ENCODE data around the gene NUDT22.

The NUDT22 gene

DNA sequence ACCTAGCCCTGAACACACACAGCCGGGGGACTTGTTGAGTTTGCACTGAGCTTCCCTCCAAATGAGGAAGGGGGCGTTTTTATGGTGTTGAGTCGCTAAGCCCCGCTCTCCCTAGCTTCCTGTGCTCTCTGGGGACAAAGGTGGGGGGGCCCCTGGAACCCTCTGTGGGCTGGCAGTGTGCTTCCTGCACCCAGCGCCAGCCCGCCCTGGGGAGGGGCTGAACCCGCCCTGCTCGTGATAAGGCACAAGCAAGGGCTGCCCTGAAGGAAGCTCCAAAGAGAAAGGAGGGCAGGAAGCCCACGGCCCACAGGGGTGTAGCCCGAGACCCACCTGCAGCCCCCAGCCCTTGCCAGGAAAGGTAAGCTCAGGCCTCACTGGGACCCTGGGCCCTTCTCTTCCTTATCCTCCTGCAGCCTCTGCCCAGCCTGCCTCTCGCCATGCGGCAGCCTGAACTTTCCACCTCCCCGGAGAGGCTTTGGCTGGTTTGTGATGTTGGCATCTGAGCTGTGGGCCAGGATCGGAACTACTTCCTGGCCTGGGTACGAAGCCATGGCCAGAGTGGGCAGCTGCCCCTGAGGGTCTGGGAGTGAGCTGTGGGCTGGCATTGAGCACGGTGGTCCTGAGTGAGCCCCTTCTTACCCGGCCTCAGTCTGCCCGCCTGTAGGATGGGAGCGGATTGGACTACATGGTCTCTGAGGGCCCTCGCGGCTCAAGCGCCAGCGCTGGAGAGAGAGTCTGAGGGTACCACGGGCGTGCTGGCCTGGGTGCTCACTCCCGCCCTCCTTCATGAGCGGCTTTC lies 19.4 kb upstream of the NUDT22 start, which contains the start of gene FERMT3:
Gene FERMT3 (plus strand): TSS at position 265 of the 799 bp plus-strand sequence. CDS start 644 bp downstream, outside the sequence.
- DNase-seq (ENCODE audit: low spot score), result no peak

DNA sequence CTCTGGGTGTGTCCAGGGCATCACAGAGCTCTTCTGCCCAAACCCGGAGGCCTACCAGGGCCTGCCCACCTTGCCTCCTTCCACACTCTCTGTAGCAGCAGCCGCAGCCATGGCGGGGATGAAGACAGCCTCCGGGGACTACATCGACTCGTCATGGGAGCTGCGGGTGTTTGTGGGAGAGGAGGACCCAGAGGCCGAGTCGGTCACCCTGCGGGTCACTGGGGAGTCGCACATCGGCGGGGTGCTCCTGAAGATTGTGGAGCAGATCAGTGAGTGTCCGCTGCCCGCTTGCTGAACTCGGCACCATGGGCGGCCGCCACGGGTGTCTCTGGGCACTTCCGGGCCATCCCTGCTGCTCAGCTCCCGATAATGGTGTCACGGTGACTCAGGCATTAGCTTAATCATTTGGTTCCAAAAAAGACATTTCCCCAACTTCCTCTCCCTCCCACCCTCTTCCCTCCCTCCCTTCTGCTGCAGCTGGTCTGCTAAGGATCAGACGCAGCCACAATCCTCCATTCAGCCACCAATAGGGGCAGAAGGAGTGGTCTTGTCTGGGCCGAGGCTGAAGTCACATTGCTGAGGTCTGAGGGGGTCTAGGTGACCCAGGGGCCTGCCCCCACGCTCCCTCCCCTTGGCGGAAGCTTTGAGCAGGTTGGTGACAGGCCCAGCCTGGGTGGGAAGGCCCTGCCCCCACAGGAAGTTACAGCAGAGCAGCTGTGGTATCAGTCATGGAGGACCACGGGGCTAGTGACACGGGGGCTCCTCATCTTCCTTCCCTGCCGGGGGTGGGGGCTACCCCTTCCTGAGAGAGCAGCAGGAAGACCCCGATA lies 18.6 kb upstream of the NUDT22 start:
- DNase-seq (ENCODE audit: low spot score), result peak; percentile 83

DNA sequence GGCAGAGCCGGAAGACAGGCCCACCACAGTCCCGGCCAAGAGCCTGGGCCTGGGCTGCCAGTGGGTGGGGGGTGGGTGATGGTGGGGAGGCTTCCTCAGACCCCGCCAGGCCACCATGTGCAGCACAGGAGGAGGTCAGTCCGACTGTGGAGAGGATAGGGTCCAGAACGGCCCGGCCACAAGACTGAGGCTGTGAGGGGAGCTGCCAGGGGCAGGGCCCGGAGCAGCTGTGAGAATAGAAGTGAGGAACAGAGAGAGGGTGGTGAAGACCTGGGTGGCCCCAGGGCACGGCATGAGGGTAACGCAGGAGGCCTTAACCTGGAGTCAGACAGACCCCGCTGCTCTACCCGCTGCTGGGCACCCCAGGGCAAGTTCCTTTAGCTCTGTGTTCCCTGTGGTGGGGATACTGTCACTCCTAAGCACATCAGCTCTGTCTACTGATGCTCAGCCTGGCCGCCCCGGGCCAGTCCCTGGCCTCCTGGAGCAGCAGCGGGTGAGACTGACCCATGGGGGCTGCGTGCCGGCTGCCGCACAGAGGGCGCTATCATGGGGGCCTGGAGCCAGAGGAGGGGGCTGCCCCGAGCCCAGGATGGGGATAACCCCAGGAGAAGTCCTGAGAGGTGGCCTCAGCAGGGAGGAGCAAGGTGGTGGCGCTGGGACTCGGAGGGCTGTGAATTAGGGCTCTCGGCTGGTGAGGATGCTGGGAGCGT lies 17.8 kb upstream of the NUDT22 start:
- DNase-seq (ENCODE audit: low spot score), result no peak

DNA sequence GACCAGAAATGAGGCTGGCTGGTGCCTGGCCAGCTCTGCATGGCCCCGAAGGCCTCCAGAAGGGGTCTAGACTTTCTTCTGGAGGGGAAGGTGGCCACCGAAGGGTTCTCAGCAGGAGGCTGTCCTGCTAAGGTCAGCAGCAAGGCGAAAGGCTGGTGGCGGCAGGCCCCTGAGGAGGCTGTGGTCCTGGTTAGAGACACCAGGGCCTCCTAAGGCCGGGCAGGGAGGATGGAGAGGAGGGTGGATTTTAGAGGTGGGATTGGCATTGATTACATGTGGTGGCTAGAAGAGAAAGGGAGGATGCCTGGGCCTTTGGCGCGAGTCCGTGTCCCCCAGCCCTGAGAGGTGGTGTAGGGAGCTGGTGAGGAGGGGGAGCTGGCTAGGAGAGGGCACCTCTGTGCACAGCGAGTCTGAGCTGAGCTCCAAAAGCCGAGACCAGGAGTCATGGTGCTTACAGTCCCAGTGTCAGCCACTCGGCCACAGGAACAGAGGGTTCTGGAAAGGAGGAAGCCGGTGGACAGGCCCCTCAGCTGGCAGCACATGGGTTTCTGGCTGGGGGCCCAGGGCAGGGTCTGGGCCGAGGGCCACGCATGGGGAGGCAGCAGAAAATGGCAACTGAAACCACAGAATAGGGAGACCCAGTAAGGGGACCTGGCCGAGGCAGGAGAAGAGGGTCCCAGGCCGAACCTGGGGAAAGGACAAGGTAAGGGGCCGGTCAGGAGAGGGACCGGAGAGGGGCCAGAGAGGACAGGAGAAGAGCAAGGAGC lies 17.1 kb upstream of the NUDT22 start:
- no peak for DNase-seq (ENCODE audit: low spot score)

DNA sequence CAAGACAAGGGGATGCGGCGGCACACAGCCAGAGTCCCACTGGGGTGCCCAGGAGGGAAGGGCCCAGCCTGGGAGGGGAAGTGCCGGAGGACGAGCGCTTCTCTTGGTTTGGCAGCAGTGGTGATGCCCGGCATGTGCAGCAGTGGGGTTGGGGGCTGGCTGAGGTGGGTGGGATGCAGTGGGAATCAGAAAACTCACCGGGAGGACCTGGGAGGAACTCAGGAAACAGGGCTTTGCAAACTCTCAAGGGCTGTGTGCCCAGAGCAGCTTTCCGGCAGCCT lies 16.6 kb upstream of the NUDT22 start:
- DNase-seq (ENCODE audit: low spot score), result no peak

DNA sequence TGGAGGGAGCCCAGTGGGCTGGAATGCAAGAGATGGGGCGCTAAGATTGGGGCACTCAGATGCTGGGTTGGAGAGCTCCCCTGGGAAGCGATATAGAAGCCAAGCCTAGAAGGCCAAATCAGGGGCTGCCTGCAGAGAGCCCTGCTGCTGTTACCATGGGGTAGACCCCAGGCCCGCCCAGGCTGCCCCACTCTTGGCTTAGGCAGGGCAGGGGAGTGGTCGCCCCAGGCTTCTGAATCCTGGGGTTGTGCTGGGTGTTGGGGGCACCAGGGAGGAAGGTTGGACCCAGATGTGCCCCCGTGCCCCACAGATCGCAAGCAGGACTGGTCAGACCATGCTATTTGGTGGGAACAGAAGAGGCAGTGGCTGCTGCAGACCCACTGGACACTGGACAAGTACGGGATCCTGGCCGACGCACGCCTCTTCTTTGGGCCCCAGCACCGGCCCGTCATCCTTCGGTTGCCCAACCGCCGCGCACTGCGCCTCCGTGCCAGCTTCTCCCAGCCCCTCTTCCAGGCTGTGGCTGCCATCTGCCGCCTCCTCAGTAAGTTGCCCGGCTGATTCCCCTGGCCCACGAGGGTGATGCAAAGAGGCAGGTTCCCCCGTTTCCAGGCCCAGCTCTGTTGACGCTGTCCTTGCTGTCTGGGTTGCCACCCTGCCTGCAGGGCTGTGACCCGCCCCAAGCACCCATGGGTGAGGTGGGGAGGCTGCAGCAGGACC lies 15.6 kb upstream of the NUDT22 start:
- DNase-seq (ENCODE audit: low spot score), result no peak

DNA sequence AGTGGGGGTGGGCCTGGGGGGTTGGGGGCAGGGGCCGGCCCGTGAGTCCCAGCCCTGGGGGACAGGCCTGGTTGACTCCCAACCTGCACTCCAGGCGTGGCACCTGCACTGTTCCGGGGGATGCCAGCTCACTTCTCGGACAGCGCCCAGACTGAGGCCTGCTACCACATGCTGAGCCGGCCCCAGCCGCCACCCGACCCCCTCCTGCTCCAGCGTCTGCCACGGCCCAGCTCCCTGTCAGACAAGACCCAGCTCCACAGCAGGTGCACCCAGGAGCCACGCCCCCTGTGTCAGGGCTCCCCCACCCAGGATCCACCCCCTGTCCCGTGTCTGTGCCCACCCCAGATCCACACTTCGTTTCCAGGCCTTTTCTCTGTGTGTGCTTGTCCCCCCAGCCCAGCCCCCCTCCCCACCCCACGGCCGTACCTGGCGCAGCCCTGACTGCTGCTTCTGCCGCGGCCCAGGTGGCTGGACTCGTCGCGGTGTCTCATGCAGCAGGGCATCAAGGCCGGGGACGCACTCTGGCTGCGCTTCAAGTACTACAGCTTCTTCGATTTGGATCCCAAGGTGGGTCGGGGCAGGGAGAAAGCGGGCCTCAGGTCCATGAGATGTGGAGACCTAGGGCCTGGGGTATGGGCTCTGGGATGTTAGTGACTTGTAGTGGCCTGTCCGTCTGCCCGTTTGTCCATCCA lies 14.7 kb upstream of the NUDT22 start:
- no peak for DNase-seq (ENCODE audit: low spot score)

DNA sequence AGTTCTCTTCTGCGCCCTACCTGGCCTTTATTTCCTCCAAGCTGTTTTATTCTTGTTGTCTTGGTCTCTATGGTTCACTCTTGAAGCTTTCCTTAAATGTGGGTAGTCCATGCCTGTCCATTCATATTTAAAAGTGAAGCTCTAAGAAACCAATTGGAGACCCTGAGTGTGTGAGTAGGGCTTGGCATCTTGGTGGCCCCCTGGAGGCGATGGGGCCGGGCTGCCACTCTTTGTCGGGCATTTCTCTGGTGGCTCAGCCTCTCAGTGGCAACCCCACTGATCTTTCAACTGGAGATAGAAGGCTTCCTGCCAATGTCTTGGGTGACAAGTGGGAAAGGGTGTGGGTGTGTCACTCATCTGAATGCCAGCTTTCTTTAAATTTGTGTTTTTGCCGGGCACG lies 9.2 kb upstream of the NUDT22 start:
- DNase-seq (ENCODE audit: low spot score), result no peak

DNA sequence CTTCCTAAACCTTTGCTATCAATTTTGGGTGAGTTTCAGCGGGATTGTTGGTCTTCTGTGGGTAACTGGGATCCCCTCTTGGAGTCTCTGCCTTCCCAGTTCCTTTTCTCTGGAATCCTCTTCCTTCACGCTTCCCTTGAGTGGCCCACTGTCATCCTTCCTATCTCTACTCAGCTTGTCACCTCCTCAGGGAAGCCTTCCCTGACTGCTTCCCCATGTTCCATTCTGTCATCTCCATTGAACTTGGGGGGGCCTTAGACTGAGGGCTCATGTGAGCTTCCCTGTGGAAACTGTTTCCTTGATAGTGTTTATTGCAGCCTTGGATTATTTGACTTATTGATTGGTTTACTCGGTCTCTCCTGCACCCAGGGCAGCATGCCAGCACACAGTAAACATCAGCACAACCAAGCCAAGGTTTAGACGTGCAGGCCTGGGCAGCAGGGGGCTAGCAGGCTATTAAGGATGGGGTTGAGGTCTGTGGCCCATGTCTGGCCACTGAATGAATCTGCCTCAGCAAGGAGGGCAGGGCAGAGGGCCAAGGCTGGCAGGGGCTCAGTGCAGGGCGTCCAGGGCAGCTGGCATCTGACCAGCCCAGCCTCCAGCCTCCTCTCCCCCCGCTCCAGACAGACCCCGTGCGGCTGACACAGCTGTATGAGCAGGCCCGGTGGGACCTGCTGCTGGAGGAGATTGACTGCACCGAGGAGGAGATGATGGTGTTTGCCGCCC lies 7.3 kb upstream of the NUDT22 start:
- no peak for DNase-seq (ENCODE audit: low spot score)

DNA sequence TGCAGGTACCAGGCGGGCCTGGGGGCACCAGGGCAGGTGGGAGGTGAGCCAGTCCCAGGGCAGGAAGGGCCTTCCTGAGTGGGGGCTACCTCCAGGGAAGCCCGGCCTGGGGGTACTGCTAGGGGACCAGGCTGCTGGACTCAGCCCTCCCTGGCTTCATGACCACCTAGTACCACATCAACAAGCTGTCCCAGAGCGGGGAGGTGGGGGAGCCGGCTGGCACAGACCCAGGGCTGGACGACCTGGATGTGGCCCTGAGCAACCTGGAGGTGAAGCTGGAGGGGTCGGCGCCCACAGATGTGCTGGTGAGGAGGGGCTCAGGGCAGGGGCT lies 6.8 kb upstream of the NUDT22 start:
- DNase-seq (ENCODE audit: low spot score), result no peak

DNA sequence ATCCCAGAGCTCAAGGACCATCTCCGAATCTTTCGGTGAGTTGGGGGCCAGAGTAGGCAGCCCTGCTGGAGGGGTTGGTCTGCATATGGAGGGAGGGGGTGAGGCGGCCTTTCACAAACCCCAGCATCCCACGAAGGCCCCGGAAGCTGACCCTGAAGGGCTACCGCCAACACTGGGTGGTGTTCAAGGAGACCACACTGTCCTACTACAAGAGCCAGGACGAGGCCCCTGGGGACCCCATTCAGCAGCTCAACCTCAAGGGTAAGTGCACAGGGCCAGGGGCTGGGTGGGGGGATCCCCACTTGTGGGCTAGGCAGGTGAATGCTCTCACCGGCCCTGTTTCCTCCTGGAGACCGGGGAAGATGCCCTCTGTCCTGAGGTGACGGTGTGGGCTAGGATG lies 6.3 kb upstream of the NUDT22 start:
- DNase-seq (ENCODE audit: low spot score), result no peak

DNA sequence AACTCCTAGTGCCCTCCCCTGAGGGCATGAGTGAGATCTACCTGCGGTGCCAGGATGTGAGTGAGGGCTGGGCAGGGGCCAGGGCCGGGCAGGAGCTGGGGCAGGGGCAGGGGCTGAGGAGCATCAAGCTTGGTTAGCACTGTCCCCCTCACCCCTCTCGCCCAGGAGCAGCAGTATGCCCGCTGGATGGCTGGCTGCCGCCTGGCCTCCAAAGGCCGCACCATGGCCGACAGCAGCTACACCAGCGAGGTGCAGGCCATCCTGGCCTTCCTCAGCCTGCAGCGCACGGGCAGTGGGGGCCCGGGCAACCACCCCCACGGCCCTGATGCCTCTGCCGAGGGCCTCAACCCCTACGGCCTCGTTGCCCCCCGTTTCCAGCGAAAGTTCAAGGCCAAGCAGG lies 5.8 kb upstream of the NUDT22 start:
- no peak for DNase-seq (ENCODE audit: low spot score)

DNA sequence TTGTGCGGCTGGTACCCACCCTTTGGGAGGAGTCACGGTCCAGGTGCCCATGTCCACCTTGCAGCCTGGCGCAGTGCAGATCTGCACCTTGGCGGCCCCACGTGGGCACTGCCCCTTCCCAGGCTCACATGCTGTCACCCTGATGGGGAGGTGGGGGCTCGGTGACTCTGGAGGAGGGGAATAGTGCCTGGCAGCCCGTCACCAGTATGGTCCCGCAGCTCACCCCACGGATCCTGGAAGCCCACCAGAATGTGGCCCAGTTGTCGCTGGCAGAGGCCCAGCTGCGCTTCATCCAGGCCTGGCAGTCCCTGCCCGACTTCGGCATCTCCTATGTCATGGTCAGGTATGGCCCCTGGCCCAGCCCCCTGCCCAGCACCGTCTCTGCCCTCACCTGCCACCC lies 5.3 kb upstream of the NUDT22 start:
- DNase-seq (ENCODE audit: low spot score), result no peak

DNA sequence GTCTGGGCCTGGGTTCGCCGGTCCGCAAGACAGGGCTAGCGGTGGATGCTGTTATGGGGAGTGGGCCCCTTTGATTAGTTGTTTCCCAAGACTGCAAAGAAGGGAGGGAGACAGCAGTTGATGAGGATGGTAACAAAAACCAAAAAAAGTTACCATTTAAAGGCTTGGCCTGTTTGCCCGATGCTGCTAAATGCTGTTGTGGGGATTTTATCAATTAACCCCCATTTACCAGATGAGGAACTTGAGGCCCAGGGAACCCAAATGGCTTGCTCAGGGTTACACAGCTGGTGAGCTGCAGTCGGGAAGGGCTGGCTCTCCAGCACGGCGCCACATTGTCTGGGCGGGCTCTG lies 3.4 kb upstream of the NUDT22 start:
- no peak for DNase-seq (ENCODE audit: low spot score)

DNA sequence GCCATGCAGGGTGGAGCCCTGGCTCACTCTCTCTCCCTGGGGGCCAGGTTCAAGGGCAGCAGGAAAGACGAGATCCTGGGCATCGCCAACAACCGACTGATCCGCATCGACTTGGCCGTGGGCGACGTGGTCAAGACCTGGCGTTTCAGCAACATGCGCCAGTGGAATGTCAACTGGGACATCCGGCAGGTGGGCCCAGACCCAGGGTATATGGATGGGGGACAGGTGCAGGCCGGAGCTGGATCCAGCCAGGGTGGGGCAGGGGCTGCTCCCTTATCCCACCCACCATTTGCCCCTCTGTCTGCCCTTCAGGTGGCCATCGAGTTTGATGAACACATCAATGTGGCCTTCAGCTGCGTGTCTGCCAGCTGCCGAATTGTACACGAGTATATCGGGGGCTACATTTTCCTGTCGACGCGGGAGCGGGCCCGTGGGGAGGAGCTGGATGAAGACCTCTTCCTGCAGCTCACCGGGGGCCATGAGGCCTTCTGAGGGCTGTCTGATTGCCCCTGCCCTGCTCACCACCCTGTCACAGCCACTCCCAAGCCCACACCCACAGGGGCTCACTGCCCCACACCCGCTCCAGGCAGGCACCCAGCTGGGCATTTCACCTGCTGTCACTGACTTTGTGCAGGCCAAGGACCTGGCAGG lies 2.9 kb upstream of the NUDT22 start:
- no peak for DNase-seq (ENCODE audit: low spot score)

DNA sequence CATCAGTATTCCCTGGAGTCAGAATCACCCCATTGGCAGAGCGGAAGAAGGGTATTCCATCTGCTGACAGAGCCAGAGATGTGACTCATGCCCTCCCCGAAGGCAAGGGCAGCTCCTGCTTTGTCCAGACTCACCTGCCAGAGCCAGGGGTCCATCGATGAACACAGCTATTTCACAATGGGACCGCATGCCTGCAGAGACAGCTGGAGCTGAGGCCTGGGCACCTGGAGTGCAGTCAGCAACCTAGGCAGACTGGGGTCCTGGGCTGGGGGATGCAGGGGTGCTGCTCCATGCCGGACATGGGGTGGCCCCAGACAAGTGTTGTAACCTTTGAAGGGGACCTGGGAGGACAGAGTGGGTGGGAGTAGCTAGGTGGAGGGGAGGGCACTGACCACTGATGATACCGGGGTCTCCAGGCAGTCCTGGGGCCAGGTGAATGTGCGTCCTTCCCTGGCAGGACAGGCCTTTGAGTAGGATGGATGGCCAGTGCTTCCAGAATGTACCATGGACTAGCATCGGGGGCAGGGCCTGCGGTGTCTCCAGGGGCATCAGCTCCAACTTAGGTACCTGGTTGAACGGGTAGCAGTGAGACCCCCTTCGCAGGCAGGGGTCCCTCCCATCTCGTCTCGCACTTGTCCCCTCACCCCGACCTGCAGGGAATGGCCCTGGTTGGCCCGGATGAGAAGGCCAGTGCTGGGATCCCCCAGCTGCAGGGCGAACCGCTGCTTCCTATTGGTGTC lies 1.8 kb upstream of the NUDT22 start:
- no peak for DNase-seq (ENCODE audit: low spot score)

DNA sequence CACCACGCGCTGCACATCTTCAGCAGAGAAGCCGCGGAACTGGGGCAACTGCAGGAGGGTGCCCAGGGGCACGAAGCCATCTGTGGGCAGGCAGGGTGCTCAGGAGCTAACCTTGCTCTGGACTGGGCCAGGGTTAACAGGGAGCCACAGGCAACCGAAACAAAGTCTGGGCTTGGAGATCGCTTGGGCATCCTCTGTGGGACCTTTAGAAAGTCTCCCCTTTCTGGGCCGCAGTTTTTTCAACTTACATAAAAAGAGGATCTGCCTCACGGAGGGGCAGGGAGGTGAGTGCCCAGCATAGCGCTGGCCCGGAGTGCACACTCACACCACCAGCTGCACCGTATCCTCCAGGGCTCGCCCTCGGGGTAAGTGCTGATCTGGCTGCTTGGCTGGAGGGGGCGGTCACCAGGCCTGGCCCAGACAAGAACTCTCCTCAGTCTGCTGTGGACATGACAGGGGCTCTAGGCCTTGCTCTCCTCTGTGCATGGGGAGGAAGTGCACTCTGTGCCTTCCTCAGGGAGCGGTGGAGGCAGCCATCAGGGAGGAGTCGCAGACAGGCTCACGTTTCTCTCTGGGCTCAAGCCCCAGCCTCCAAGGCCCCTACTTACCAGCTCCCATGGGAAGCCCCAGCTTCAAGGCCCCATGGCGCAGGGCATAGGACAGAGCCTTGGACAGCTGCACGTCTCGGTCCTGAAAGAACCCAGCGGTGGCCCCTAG lies 1.0 kb upstream of the NUDT22 start:
- DNase-seq (ENCODE audit: low spot score), result no peak

DNA sequence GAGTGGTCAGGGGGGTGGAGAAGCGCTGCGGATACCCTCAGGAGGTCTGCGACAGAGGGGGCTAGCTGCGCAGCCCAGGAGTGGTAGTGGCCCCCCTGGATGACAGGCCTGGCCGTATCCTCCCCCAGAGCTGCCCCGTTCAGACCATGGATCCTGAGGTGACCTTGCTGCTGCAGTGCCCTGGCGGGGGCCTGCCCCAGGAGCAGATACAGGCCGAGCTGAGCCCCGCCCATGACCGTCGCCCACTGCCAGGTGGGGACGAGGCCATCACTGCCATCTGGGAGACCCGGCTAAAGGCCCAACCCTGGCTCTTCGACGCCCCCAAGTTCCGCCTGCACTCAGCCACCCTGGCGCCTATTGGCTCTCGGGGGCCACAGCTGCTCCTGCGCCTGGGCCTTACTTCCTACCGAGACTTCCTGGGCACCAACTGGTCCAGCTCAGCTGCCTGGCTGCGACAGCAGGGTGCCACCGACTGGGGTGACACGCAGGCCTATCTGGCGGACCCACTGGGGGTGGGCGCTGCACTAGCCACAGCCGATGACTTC lies 505 bp downstream of the NUDT22 start:
- DNase-seq (ENCODE audit: low spot score), result no peak

All from AG08395 (cell line).